AG09309 (cell line): ENCODE results near the gene PRR14.

Experiments used
- DNase-seq: peaks from one replicate; pipeline ENCODE4 v3.0.0-alpha.2; 2010; ENCODE audit warnings: low read depth
- H3K4me3 ChIP-seq: 2 replicates; pipeline ENCODE4 v1.5.1; 2011; ENCODE audit warnings: mild to moderate bottlenecking, low read depth, low read length, moderate library complexity; ENCODE audit not compliant: control insufficient read depth
- CTCF ChIP-seq: IDR thresholded peaks from 2 replicates; pipeline ENCODE4 v1.5.1; 2011; ENCODE audit warnings: mild to moderate bottlenecking, low read depth, low read length, inconsistent platforms; ENCODE audit not compliant: insufficient read depth, control insufficient read depth; ENCODE audit errors: missing control alignments

Gene PRR14

GRCh38 chr16:30669903-30670824 lies 19.4 kb downstream of the PRR14 start:
- no peak for TF ChIP-seq CTCF
- no peak for DNase-seq
- H3K4me3 ChIP-seq: no peak overlapping the region

DNA sequence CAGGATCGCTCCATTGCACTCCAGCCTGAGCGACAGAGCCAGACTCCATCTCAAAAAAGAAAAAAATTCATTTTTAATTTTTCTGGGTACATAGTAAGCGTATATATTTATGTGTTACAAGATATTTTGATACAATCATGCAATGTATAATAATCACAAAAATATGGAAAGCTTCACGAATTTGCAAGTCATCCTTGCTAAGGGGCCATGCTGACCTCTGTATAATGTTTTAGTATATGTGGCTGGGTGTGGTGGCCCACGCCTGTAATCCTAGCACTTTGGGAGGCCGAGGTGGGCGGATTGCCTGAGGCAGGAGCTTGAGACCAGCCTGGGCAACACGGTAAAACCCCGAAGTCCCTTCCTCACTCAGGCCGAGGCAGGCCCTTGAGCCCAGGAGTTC lies 24.4 kb downstream of the PRR14 start:
- H3K4me3 ChIP-seq: no peak overlapping the region
- DNase-seq: no peak
- TF ChIP-seq CTCF: no peak

GRCh38 chr16:30677931-30678585 lies 27.3 kb downstream of the PRR14 start:
- DNase-seq: no peak
- H3K4me3 ChIP-seq: no peak overlapping the region

DNA sequence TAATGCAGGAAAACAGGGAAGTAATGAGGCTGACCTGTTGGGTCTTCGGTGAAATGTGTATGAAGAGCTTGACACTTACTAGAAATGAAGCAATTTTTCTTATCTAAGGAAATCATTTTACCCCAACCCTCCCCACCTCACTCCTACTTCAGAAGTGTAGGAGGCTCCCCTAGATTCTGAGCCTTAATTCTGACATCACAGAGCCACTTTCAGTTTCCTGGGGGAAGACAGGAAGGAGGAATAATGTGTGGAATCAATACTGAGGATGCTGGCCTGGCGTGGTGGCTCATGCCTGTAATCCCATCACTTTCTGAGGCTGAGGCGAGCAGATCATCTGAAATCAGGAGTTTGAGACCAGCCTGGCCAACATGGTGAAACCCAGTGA lies 27.8 kb downstream of the PRR14 start:
- no peak for DNase-seq
- no peak overlapping the region for H3K4me3 ChIP-seq
- no peak for TF ChIP-seq CTCF

More at GRCh38 chr16:30677931-30678585, 27.3 kb downstream of the PRR14 start:
- TF ChIP-seq CTCF: no peak

DNA sequence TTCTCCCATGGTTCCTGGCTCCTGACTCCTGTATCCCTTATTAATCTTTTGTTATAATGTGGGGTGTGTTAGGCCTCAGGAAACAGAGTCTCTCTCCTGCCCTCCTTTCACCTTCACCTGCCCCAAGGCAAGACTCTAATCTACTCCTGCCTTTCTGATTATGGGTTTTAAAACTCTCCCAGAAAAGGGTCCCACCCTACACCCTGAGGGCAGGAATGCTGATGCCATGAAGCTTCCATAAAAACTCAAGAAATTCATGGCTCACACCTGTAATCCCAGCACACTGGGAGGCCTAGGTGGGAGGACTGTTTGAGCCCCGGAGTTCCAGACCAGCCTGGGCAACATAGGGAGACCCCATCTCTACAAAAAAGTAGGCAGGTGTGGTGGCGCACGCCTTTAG lies 29.6 kb downstream of the PRR14 start:
- H3K4me3 ChIP-seq: no peak overlapping the region
- TF ChIP-seq CTCF: no peak
- no peak for DNase-seq

GRCh38 chr16:30688701-30689100 lies 37.9 kb downstream of the PRR14 start:
- TF ChIP-seq CTCF: no peak
- H3K4me3 ChIP-seq: no peak overlapping the region
- no peak for DNase-seq
